HUES6 (cell line): Measurements from ENCODE around the gene RDH12.

ENCODE experiments used
- H3K27ac ChIP-seq: 2 replicates; pipeline ENCODE4 v1.7.0; 2013; ENCODE audit warnings: low read depth, mild to moderate bottlenecking, low read length, inconsistent platforms
- H3K27me3 ChIP-seq: 2 replicates; pipeline ENCODE4 v1.6.1; 2013; ENCODE audit warnings: low read length; ENCODE audit not compliant: control insufficient read depth, insufficient read depth
- H3K36me3 ChIP-seq: 2 replicates; pipeline ENCODE4 v1.6.1; 2013; ENCODE audit warnings: low read length; ENCODE audit not compliant: control insufficient read depth, insufficient read depth
- H3K4me1 ChIP-seq: 2 replicates; pipeline ENCODE4 v1.6.1; 2013; ENCODE audit warnings: low read length; ENCODE audit not compliant: control insufficient read depth, insufficient read depth
- H3K4me3 ChIP-seq: 2 replicates; pipeline ENCODE4 v1.5.1; 2013; ENCODE audit warnings: low read depth, low read length
- H3K9ac ChIP-seq: one replicate; pipeline ENCODE4 v1.6.1; 2013; ENCODE audit warnings: mild to moderate bottlenecking, low read length
- H3K9me3 ChIP-seq: 2 replicates; pipeline ENCODE4 v1.6.1; 2013; ENCODE audit warnings: low read depth, low read length; ENCODE audit not compliant: control insufficient read depth, insufficient read depth

RDH12 gene

GRCh38 chr14:67728258-67728657, 26.6 kb downstream of the RDH12 start:
- no peak overlapping the region for H3K9ac ChIP-seq
- H3K27ac ChIP-seq, result no peak overlapping the region
- H3K27me3 ChIP-seq, result peaks cover 3% of the 10 kb centered on the region; the same call in 1 of the 2 replicates
- H3K4me1 ChIP-seq, result peaks cover 20% of the 10 kb centered on the region
- no peaks in the 10 kb centered on the region; the same call in 1 of the 2 replicates for H3K9me3 ChIP-seq
- no peaks in the 10 kb centered on the region for H3K36me3 ChIP-seq
- no peak overlapping the region for H3K4me3 ChIP-seq

GRCh38 chr14:67729072-67729885, 27.6 kb downstream of the RDH12 start:
- Histone ChIP-seq H3K9ac (peak overlapping the region; percentile 40), H3K4me3 (peak overlapping the region; percentile 11)

DNA sequence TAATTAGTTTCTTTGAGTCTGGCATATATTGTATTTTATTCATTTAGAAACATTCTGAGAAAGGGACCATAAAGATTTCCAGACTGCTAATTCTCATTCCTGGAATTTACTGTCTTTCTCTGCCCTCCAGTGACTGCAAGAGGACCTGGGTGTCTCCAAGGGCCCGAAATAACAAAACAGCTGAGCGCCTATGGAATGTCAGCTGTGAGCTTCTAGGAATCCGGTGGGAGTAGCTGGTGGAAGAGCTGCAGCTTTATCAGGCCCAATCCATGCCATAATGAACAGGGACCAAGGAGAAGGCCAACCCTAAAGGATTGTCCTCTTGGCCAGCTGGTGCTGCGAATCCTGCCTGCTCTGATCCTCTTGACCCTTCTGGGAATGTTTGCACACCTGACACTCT, 31.9 kb downstream of the RDH12 start:
- Histone ChIP-seq H3K27me3 (no peaks in the 10 kb centered on the region), H3K36me3 (no peaks in the 10 kb centered on the region), H3K27ac (no peak overlapping the region), H3K9ac (no peak overlapping the region), H3K4me1 (peaks cover 16% of the 10 kb centered on the region), H3K4me3 (no peak overlapping the region), H3K9me3 (no peaks in the 10 kb centered on the region)

More at GRCh38 chr14:67729072-67729885, 27.6 kb downstream of the RDH12 start:
- no peaks in the 10 kb centered on the region; the same call in 1 of the 2 replicates for H3K9me3 ChIP-seq
- peaks cover 3% of the 10 kb centered on the region; the same call in 1 of the 2 replicates for H3K27me3 ChIP-seq
- H3K36me3 ChIP-seq, result no peaks in the 10 kb centered on the region
- H3K4me1 ChIP-seq, result peaks cover 20% of the 10 kb centered on the region
- H3K27ac ChIP-seq, result 0 out of 2 replicates have a peak overlapping the region, but pooled peaks have one; percentile 19

- H3K9me3 ChIP-seq, result no peaks in the 10 kb centered on the region
- no peak overlapping the region for H3K4me3 ChIP-seq
- H3K4me1 ChIP-seq, result peaks cover 6% of the 10 kb centered on the region
- no peaks in the 10 kb centered on the region for H3K36me3 ChIP-seq
- no peak overlapping the region for H3K27ac ChIP-seq
- H3K9ac ChIP-seq, result no peak overlapping the region
- H3K27me3 ChIP-seq, result no peaks in the 10 kb centered on the region
These were observed 33.0 kb downstream of the RDH12 start for GRCh38 chr14:67734675-67735074.

GRCh38 chr14:67735336-67736147, 33.9 kb downstream of the RDH12 start:
- no peak overlapping the region for H3K27ac ChIP-seq
- no peaks in the 10 kb centered on the region for H3K36me3 ChIP-seq
- no peaks in the 10 kb centered on the region for H3K4me1 ChIP-seq
- no peaks in the 10 kb centered on the region for H3K27me3 ChIP-seq
- no peak overlapping the region for H3K9ac ChIP-seq
- no peak overlapping the region for H3K4me3 ChIP-seq
- no peaks in the 10 kb centered on the region for H3K9me3 ChIP-seq

GRCh38 chr14:67736771-67737170, 35.1 kb downstream of the RDH12 start:
- H3K9ac ChIP-seq, result no peak overlapping the region
- no peak overlapping the region for H3K4me3 ChIP-seq
- H3K27me3 ChIP-seq, result no peaks in the 10 kb centered on the region
- H3K27ac ChIP-seq, result no peak overlapping the region
- H3K4me1 ChIP-seq, result no peaks in the 10 kb centered on the region
- no peaks in the 10 kb centered on the region for H3K36me3 ChIP-seq
- H3K9me3 ChIP-seq, result no peaks in the 10 kb centered on the region

DNA sequence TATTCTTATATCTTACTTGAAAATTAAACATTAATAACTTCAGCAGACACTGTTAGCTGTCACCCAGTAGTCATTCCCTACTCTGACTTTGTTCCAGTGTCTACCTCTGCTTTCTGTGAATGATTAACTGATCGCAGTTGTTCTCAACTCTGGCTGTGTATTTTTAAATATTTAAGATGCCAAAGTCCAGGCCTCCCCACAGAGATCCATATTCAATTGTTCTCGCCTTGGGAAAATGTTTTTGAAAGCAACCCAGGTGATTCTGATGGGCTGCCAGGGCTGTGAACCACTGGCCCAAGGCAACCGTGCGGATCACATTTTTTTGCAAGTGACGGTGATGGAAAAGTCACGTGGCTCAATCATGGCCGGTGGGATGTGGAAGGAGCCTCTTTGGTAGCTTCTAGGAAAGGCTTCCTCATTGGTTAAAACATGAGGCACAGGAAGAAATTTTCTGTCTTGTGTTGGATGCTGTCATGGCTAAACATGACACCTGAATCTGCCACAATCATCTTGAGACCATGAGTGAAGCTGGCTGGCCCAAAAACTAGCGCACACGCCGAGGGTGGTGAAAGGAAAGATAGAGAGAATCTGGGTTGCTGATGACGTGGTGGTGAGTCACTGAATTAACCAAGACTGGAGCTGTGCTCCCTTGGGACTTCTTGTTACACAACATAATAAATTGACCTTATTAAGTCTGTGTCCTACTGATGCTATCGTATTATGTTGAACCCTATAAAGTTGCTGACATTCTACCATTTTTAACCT, 37.2 kb downstream of the RDH12 start:
- no peak overlapping the region for H3K9ac ChIP-seq
- H3K4me1 ChIP-seq, result no peaks in the 10 kb centered on the region
- H3K36me3 ChIP-seq, result no peaks in the 10 kb centered on the region
- H3K4me3 ChIP-seq, result no peak overlapping the region
- no peaks in the 10 kb centered on the region for H3K9me3 ChIP-seq
- H3K27ac ChIP-seq, result no peak overlapping the region
- H3K27me3 ChIP-seq, result no peaks in the 10 kb centered on the region

DNA sequence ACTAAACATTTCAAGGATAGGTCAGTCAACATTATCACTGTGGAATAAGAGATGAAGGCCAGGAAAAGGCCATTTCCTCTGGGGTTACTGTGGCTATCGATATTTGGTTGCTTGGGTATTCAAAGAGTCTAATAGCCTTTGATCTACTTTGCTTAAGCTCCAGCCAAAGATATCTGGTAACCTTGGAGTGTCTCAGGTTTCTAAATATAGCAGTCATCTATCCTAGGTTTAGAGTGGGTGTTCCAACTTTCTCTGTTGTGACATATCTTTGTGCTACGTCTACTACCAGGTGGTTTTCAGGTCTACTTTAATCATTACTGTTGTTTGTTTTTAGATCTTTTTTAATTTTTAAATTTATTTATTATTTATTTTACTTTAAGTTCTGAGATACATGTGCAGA, 42.4 kb downstream of the RDH12 start:
- H3K9me3 ChIP-seq, result no peaks in the 10 kb centered on the region
- no peak overlapping the region for H3K9ac ChIP-seq
- no peaks in the 10 kb centered on the region for H3K27me3 ChIP-seq
- H3K36me3 ChIP-seq, result peaks cover 19% of the 10 kb centered on the region
- no peaks in the 10 kb centered on the region for H3K4me1 ChIP-seq
- H3K27ac ChIP-seq, result no peak overlapping the region
- H3K4me3 ChIP-seq, result no peak overlapping the region

DNA sequence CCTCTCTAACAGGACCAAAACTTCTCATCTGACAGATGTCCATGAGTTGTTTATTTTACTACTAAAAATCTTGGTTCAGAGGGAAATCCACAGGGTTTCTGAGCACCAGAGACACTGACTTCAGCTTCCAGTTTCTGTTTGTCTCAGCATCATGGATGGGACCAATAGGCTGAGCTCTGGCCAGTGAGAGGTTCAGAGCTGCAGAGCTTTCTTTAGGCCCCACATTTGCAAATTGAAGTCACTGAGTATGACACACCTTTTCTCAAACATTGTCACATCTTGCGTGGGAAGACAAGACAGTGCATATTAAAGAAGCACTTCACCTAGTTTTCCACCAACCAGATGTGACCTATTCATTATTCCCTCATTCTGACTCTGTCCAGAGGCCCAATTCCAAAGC, 45.2 kb downstream of the RDH12 start:
- H3K36me3 ChIP-seq, result peaks cover 46% of the 10 kb centered on the region
- H3K27ac ChIP-seq, result no peak overlapping the region
- no peak overlapping the region for H3K9ac ChIP-seq
- no peaks in the 10 kb centered on the region for H3K4me1 ChIP-seq
- H3K4me3 ChIP-seq, result no peak overlapping the region
- H3K9me3 ChIP-seq, result no peaks in the 10 kb centered on the region
- H3K27me3 ChIP-seq, result no peaks in the 10 kb centered on the region

DNA sequence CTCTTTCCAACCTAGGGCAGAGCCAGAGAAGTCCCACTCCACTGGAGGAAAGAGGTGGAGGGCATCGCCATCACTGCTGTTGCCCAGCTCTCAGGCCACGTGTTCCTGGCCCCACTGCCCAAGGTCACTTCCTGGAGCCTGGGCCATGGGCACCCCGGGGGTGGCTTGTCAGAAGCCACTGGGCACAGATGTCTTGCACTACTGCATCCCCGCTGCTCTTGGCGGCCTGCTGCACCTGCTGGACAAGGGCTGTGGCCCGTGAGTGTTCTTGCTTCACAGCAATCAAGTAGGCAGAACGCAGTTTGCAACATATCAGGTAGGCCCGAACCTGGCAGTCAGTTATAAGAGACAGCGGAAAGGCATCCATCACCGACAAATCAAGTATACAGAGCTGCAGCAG, 46.6 kb downstream of the RDH12 start:
- Histone ChIP-seq H3K27me3 (no peaks in the 10 kb centered on the region), H3K36me3 (peaks cover 60% of the 10 kb centered on the region), H3K4me1 (no peaks in the 10 kb centered on the region), H3K9me3 (no peaks in the 10 kb centered on the region), H3K4me3 (no peak overlapping the region), H3K9ac (no peak overlapping the region), H3K27ac (no peak overlapping the region)
